ENCODE measurements around the gene XAB2.

DNA sequence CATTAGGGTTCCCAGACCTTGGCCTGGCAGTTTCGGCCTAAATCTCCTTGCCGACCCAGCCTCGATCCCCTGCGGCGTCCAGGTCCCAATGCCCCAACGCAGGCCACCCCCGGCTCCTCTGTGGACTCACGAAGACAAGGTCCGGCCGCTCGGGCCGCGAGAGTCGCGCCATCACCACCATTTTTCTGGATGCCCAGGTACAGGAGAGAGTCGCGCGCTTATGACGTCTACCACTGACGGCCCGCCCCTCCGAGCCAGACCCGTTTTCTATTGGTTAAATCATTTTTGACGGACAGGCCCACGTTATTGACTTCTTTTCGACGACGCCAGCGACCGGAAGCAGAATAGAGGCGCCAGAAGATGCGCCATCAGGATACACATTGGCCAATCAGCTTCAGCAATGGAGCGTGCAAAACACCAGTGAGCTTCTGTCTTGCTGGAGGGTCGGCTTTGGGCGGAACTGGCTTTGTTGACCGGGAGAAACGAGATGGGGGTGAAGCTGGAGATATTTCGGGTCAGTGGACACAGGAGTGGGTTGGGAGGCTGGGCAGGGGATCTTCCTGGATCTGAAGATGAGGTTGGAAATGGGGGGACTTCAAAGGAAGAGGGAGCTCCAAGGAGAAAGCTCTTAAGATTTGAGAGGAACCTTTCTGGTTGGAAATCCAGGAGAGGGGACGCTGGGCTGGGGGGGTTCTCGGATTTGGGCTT is at the start of gene XAB2, which contains the start of gene PET100:
- TF ChIP-seq EZH2 (IDR thresholded peaks at IDR 0.05) (no peak), POLR2AphosphoS5 (IDR thresholded peaks at IDR 0.05; ENCODE audit: borderline replicate concordance, low read depth, low read length) (peak; percentile 67)
